HepG2 (cell line): ENCODE measurements around the gene NGRN. TPM values are rescaled to one million over a fixed set of nuclear protein-coding genes. Genes with fewer than 3 reads are reported as not detected.
A peak's percentile ranks its signal among the peaks of the same experiment; 100 is the strongest.

Experiments used
- CHD2 ChIP-seq: IDR thresholded peaks from 2 replicates; pipeline ENCODE4 v1.6.1; 2011; ENCODE audit warnings: low read depth, low read length, improper control_type of control experiment
- FOXA3 ChIP-seq: IDR thresholded peaks from 2 replicates; pipeline ENCODE4 v1.6.1; 2016; ENCODE audit warnings: missing genetic modification reagents, missing compliant biosample characterization
- HIVEP1 ChIP-seq: sonication (generic); formaldehyde crosslinking; IDR thresholded peaks from 2 replicates; pipeline ENCODE4 v1.4.0; 2020; ENCODE audit warnings: mild to moderate bottlenecking, missing genetic modification reagents
- HNF1A ChIP-seq, 2 experiments: sonication (generic) in 1 of 2; formaldehyde crosslinking in 1 of 2; IDR thresholded peaks; 2 replicates each; pipeline versions ENCODE4 v1.4.0 to v1.6.1; 2016 to 2020; ENCODE audit warnings: borderline replicate concordance in 1 of 2, low read depth in 1 of 2, mild to moderate bottlenecking in 1 of 2, missing genetic modification reagents in 1 of 2
- JUND ChIP-seq: sonication (generic); formaldehyde crosslinking; IDR thresholded peaks from 2 replicates; pipeline ENCODE4 v1.8.0; 2022; ENCODE audit warnings: mild to moderate bottlenecking, missing genetic modification reagents
- RXRB ChIP-seq: IDR thresholded peaks from 2 replicates; pipeline ENCODE4 v1.6.1; 2016; ENCODE audit warnings: borderline replicate concordance, missing genetic modification reagents, missing compliant biosample characterization
- ZBTB39 ChIP-seq: sonication (generic); formaldehyde crosslinking; IDR thresholded peaks from 2 replicates; pipeline ENCODE4 v1.5.0; 2020; ENCODE audit warnings: missing genetic modification reagents
- ZBTB7A ChIP-seq: sonication (generic); formaldehyde crosslinking; IDR thresholded peaks from 2 replicates; pipeline ENCODE4 v1.8.0; 2022; ENCODE audit warnings: mild to moderate bottlenecking, missing genetic modification reagents
- ZNF280B ChIP-seq: sonication (generic); formaldehyde crosslinking; IDR thresholded peaks from 2 replicates; pipeline ENCODE4 v1.5.0; 2020; ENCODE audit warnings: missing genetic modification reagents, mild to moderate bottlenecking, borderline replicate concordance
- ZNF660 ChIP-seq: sonication (generic); formaldehyde crosslinking; IDR thresholded peaks from 2 replicates; pipeline ENCODE4 v1.5.1; 2020; ENCODE audit warnings: mild to moderate bottlenecking, low read depth, missing genetic modification reagents, borderline replicate concordance
- ZNF709 ChIP-seq: sonication (generic); formaldehyde crosslinking; IDR thresholded peaks from 2 replicates; pipeline ENCODE4 v1.5.0; 2020; ENCODE audit warnings: mild to moderate bottlenecking, missing genetic modification reagents
- polyA plus RNA-seq, 8 experiments: library from polyadenylated mRNA; depleted of rRNA in 3 of 8; stranded (reverse) in 7 of 8; unstranded in 1 of 8; fragments of >200 nt; fragmentation: Illumina TruSeq in 4 of 8; extraction: Trizol in 4 of 8; gene quantifications; 2 replicates each; pipeline versions ENCODE4 v1.2.1 to v1.2.3, GENCODE V29; 2011 to 2016; ENCODE audit warnings: low read depth in 4 of 8, missing spikeins in 1 of 8, mixed read lengths in 1 of 8; ENCODE audit not compliant: insufficient read depth in 1 of 8
- total RNA-seq, 5 experiments: library from RNA; depleted of rRNA; stranded (reverse); fragments of >200 nt; fragmentation: Illumina TruSeq; extraction: Trizol; gene quantifications; 2 replicates each; pipeline ENCODE4 v1.2.3, GENCODE V29; 2016; ENCODE audit warnings: low read depth in 1 of 5
- TF ChIP-seq, protein P1 (sequence below): sonication (generic); formaldehyde crosslinking; IDR thresholded peaks from 2 replicates; pipeline ENCODE4 v1.4.0; 2020; ENCODE audit warnings: mild to moderate bottlenecking, missing genetic modification reagents
- TF ChIP-seq, protein P2 (sequence below): sonication (generic); formaldehyde crosslinking; IDR thresholded peaks from 2 replicates; pipeline ENCODE4 v1.4.0; 2020; ENCODE audit warnings: mild to moderate bottlenecking, missing genetic modification reagents
- TF ChIP-seq, protein P3 (sequence below): sonication (generic); formaldehyde crosslinking; conservative IDR thresholded peaks from 2 replicates; pipeline ENCODE4 v1.5.0; 2020; ENCODE audit warnings: missing genetic modification reagents

The NGRN gene
- total and polyA plus RNA-seq, 2 of the 13 experiments (the other 11 are each of a cell fraction or from before 2014, with no cell fraction given) = 39.8 to 63.7 TPM

- TF ChIP-seq ZNF280B (CRISPR knock-in tag) (no peak), RXRB (CRISPR knock-in tag) (peak; percentile 21; the same call in 1 of the 2 replicates), ZNF709 (CRISPR knock-in tag) (no peak), ZNF660 (CRISPR knock-in tag) (no peak), ZBTB7A (CRISPR knock-in tag) (no peak), FOXA3 (CRISPR knock-in tag) (no peak), HNF1A (IDR thresholded peaks at IDR 0.05; ENCODE audit: low read depth) (no peak), HNF1A (CRISPR knock-in tag; IDR thresholded peaks at IDR 0.05; ENCODE audit: borderline replicate concordance) (no peak), JUND (CRISPR knock-in tag) (0 out of 2 replicates have a peak, but pooled peaks have one; percentile 38), HIVEP1 (CRISPR knock-in tag) (no peak), ZBTB39 (no peak), CHD2 (no peak)
- TF ChIP-seq, protein P1, sequence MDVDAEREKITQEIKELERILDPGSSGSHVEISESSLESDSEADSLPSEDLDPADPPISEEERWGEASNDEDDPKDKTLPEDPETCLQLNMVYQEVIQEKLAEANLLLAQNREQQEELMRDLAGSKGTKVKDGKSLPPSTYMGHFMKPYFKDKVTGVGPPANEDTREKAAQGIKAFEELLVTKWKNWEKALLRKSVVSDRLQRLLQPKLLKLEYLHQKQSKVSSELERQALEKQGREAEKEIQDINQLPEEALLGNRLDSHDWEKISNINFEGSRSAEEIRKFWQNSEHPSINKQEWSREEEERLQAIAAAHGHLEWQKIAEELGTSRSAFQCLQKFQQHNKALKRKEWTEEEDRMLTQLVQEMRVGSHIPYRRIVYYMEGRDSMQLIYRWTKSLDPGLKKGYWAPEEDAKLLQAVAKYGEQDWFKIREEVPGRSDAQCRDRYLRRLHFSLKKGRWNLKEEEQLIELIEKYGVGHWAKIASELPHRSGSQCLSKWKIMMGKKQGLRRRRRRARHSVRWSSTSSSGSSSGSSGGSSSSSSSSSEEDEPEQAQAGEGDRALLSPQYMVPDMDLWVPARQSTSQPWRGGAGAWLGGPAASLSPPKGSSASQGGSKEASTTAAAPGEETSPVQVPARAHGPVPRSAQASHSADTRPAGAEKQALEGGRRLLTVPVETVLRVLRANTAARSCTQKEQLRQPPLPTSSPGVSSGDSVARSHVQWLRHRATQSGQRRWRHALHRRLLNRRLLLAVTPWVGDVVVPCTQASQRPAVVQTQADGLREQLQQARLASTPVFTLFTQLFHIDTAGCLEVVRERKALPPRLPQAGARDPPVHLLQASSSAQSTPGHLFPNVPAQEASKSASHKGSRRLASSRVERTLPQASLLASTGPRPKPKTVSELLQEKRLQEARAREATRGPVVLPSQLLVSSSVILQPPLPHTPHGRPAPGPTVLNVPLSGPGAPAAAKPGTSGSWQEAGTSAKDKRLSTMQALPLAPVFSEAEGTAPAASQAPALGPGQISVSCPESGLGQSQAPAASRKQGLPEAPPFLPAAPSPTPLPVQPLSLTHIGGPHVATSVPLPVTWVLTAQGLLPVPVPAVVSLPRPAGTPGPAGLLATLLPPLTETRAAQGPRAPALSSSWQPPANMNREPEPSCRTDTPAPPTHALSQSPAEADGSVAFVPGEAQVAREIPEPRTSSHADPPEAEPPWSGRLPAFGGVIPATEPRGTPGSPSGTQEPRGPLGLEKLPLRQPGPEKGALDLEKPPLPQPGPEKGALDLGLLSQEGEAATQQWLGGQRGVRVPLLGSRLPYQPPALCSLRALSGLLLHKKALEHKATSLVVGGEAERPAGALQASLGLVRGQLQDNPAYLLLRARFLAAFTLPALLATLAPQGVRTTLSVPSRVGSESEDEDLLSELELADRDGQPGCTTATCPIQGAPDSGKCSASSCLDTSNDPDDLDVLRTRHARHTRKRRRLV (CRISPR knock-in tag) = no peak
- TF ChIP-seq, protein P2, sequence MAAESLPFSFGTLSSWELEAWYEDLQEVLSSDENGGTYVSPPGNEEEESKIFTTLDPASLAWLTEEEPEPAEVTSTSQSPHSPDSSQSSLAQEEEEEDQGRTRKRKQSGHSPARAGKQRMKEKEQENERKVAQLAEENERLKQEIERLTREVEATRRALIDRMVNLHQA (CRISPR knock-in tag) = no peak
- TF ChIP-seq, protein P3, sequence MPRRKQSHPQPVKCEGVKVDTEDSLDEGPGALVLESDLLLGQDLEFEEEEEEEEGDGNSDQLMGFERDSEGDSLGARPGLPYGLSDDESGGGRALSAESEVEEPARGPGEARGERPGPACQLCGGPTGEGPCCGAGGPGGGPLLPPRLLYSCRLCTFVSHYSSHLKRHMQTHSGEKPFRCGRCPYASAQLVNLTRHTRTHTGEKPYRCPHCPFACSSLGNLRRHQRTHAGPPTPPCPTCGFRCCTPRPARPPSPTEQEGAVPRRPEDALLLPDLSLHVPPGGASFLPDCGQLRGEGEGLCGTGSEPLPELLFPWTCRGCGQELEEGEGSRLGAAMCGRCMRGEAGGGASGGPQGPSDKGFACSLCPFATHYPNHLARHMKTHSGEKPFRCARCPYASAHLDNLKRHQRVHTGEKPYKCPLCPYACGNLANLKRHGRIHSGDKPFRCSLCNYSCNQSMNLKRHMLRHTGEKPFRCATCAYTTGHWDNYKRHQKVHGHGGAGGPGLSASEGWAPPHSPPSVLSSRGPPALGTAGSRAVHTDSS (CRISPR knock-in tag) = no peak
These were observed 801 bp upstream of the NGRN start (continued) for GRCh38 chr15:90264671-90265070.
